Measurements from ENCODE around the gene MCU. TPM values are rescaled to one million over a fixed set of nuclear protein-coding genes. Genes with fewer than 3 reads are reported as not detected.

The MCU gene
- total RNA-seq, 4 donors from 2014 or later, result 30.0 to 42.8 (median 34.1) TPM

- intact Hi-C loops (cut with DNase I; ENCODE audit: low total_unique reads), result no loop called here
- no peak for DNase-seq (ENCODE audit: low spot score in 2 of 2)
- H3K4me3 ChIP-seq (ENCODE audit: low read depth, poor library complexity, severe bottlenecking), result no peak overlapping the region
- TF ChIP-seq CTCF (IDR thresholded peaks at IDR 0.05), result no peak
- no peak for TF ChIP-seq POLR2A (IDR thresholded peaks at IDR 0.05)
- WGBS, 2 donors, result 8 to 23% methylated on average over 1 of the region's 1 CpG
Measured at GRCh38 chr10:72886621-72887020, 194.7 kb downstream of the MCU start.

GRCh38 chr10:72887043-72887442 is 195.1 kb downstream of the MCU start:
- no peak for TF ChIP-seq POLR2A (IDR thresholded peaks at IDR 0.05)
- no peak for TF ChIP-seq CTCF (IDR thresholded peaks at IDR 0.05)
- no peak for DNase-seq (ENCODE audit: low spot score in 2 of 2)
- intact Hi-C loops (cut with DNase I; ENCODE audit: low total_unique reads), result no loop called here
- H3K4me3 ChIP-seq (ENCODE audit: low read depth, poor library complexity, severe bottlenecking), result no peak overlapping the region
- 20 to 25% methylated on average over 5 of the region's 5 CpGs for WGBS, 2 donors

GRCh38 chr10:72888151-72888638 is 196.3 kb downstream of the MCU start:
- intact Hi-C loops (cut with DNase I; ENCODE audit: low total_unique reads), result no loop called here
- no peak for DNase-seq (ENCODE audit: low spot score in 2 of 2)

GRCh38 chr10:72889391-72889831 is 197.5 kb downstream of the MCU start:
- intact Hi-C loops (cut with DNase I; ENCODE audit: low total_unique reads), result no loop called here
- H3K4me3 ChIP-seq (ENCODE audit: low read depth, poor library complexity, severe bottlenecking), result no peak overlapping the region
- 30% methylated on average over 6 of the region's 6 CpGs for WGBS, 2 donors
- TF ChIP-seq POLR2A (IDR thresholded peaks at IDR 0.05) (no peak), CTCF (IDR thresholded peaks at IDR 0.05) (no peak)
- DNase-seq (ENCODE audit: low spot score in 2 of 2), result peak in 1 of 2 donors; percentile 68

More at GRCh38 chr10:72888151-72888638, 196.3 kb downstream of the MCU start:
- H3K4me3 ChIP-seq (ENCODE audit: low read depth, poor library complexity, severe bottlenecking), result no peak overlapping the region
- TF ChIP-seq POLR2A (IDR thresholded peaks at IDR 0.05) (no peak), CTCF (IDR thresholded peaks at IDR 0.05) (no peak)
- WGBS, 2 donors, result 90 to 91% methylated on average over 7 of the region's 7 CpGs

- no peak overlapping the region for H3K4me3 ChIP-seq (ENCODE audit: low read depth, poor library complexity, severe bottlenecking)
- intact Hi-C loops (cut with DNase I; ENCODE audit: low total_unique reads), result no loop called here
- WGBS, 2 donors, result 83 to 86% methylated on average over 2 of the region's 2 CpGs
- no peak for DNase-seq (ENCODE audit: low spot score in 2 of 2)
- TF ChIP-seq POLR2A (IDR thresholded peaks at IDR 0.05), result no peak
- TF ChIP-seq CTCF (IDR thresholded peaks at IDR 0.05), result no peak
Measured at GRCh38 chr10:72890086-72890485, 198.1 kb downstream of the MCU start.
